Fibroblast of lung (primary cell): ENCODE data around the gene RPS28. TPM values are rescaled to one million over a fixed set of nuclear protein-coding genes. Genes with fewer than 3 reads are reported as not detected.
A peak's percentile ranks its signal among the peaks of the same experiment; 100 is the strongest.
"Not testable (repeated sequence)": the region's sequence is repeated elsewhere in the genome, so short reads cannot be mapped to it uniquely, and the experiment has no call there.

Experiments used
- DNase-seq, 2 donors: peaks; one replicate each; pipeline versions ENCODE4 v3.0.0 to v3.0.0-alpha.2; 2010; ENCODE audit warnings: low read depth in 2 of 2
- H2AFZ ChIP-seq: 2 replicates; pipeline ENCODE4 v1.5.1; 2012; ENCODE audit warnings: low read length, control low read depth, inconsistent platforms
- H3K27ac ChIP-seq: 2 replicates; pipeline ENCODE4 v1.5.1; 2011; ENCODE audit warnings: low read length, control low read depth; ENCODE audit not compliant: insufficient read depth
- H3K27me3 ChIP-seq: 2 replicates; pipeline ENCODE4 v1.5.1; 2011; ENCODE audit warnings: mild to moderate bottlenecking, low read length; ENCODE audit not compliant: control insufficient read depth, insufficient read depth
- H3K36me3 ChIP-seq: 2 replicates; pipeline ENCODE4 v1.5.1; 2011; ENCODE audit warnings: low read length; ENCODE audit not compliant: control insufficient read depth, insufficient read depth
- H3K4me1 ChIP-seq: 2 replicates; pipeline ENCODE4 v1.5.1; 2011; ENCODE audit warnings: low read length; ENCODE audit not compliant: control insufficient read depth, insufficient read depth; ENCODE audit errors: extremely low read depth
- H3K4me2 ChIP-seq: 2 replicates; pipeline ENCODE4 v1.5.1; 2011; ENCODE audit warnings: low read length, control low read depth; ENCODE audit not compliant: insufficient read depth; ENCODE audit errors: extremely low read depth
- H3K4me3 ChIP-seq, 4 experiments: fragments of 200-600 bp in 1 of 4; sonication (generic) in 1 of 4; replicated peaks in 1 of 4; 2 replicates each; pipeline ENCODE4 v1.5.1; 2011 to 2016; ENCODE audit warnings: low read length in 4 of 4, low read depth in 3 of 4, mild to moderate bottlenecking in 3 of 4, control low read depth in 2 of 4, inconsistent platforms in 1 of 4, mixed read lengths in 1 of 4; ENCODE audit not compliant: insufficient read depth in 1 of 4; ENCODE audit errors: control extremely low read depth in 1 of 4
- H3K79me2 ChIP-seq: 2 replicates; pipeline ENCODE4 v1.5.1; 2012; ENCODE audit warnings: mild to moderate bottlenecking, low read length, inconsistent platforms; ENCODE audit not compliant: control insufficient read depth, insufficient read depth
- H3K9ac ChIP-seq: 2 replicates; pipeline ENCODE4 v1.5.1; 2011; ENCODE audit warnings: mild to moderate bottlenecking, low read length, control low read depth; ENCODE audit not compliant: insufficient read depth
- H3K9me3 ChIP-seq: 2 replicates; pipeline ENCODE4 v1.5.1; 2012; ENCODE audit warnings: low read depth, low read length; ENCODE audit not compliant: control insufficient read depth, insufficient read depth
- H4K20me1 ChIP-seq: 2 replicates; pipeline ENCODE4 v1.5.1; 2011; ENCODE audit warnings: low read length; ENCODE audit not compliant: control insufficient read depth, insufficient read depth; ENCODE audit errors: extremely low read depth
- CTCF ChIP-seq, 2 donors: IDR thresholded peaks in 1 of 2; conservative IDR thresholded peaks in 1 of 2; 1 replicate in 1 of 2; 2 replicates in 1 of 2; pipeline ENCODE4 v1.5.1; 2011 to 2012; ENCODE audit warnings: low read length in 2 of 2, control low read depth in 1 of 2, inconsistent platforms in 1 of 2, low read depth in 1 of 2, mild to moderate bottlenecking in 1 of 2
- EZH2 ChIP-seq: IDR thresholded peaks from 2 replicates; pipeline ENCODE4 v1.5.1; 2012; ENCODE audit warnings: low read length, control low read depth, mild to moderate bottlenecking; ENCODE audit errors: missing control alignments
- polyA plus RNA-seq, 2 donors: library from polyadenylated mRNA; depleted of rRNA in 1 of 2; stranded (reverse) in 1 of 2; unstranded in 1 of 2; fragments of >200 nt; gene quantifications; 2 replicates each; pipeline ENCODE4 v1.2.1, GENCODE V29; 2011 to 2012; ENCODE audit warnings: missing spikeins in 1 of 2
- total RNA-seq: library from RNA; depleted of rRNA; stranded (reverse); fragments of >200 nt; gene quantifications from 2 replicates; pipeline ENCODE4 v1.2.1, GENCODE V29; 2014

RPS28 gene
- total and polyA plus RNA-seq, 2 donors (not counting 1 experiment from before 2014, with no cell fraction given) = 216 to 286 TPM

GRCh38 chr19:8352134-8352827 lies 31.0 kb downstream of the RPS28 start:
- no peaks in the 10 kb centered on the region for H3K9me3 ChIP-seq
- peaks cover 7% of the 10 kb centered on the region for H3K4me1 ChIP-seq
- no peaks in the 10 kb centered on the region for H3K27me3 ChIP-seq
- H3K9ac ChIP-seq = no peak overlapping the region
- TF ChIP-seq EZH2 (no peak), CTCF (conservative IDR thresholded peaks at IDR 0.05 in 1 of 2, IDR thresholded peaks at IDR 0.05 in 1 of 2; ENCODE audit: low read depth in 1 of 2, low read length in 2 of 2) (no peak)
- H3K36me3 ChIP-seq = no peaks in the 10 kb centered on the region
- peak overlapping the region; percentile 1 for H3K4me2 ChIP-seq
- H4K20me1 ChIP-seq = no peaks in the 10 kb centered on the region
- no peak overlapping the region for H2AFZ ChIP-seq
- H3K27ac ChIP-seq = no peak overlapping the region
- peak overlapping the region in 1 of 4 experiments; percentile 25 for H3K4me3 ChIP-seq
- peak in 1 of 2 donors; percentile 34 for DNase-seq
- H3K79me2 ChIP-seq = no peaks in the 10 kb centered on the region

- not testable (repeated sequence) for H3K79me2 ChIP-seq, H2AFZ ChIP-seq, H4K20me1 ChIP-seq, H3K9ac ChIP-seq, H3K4me2 ChIP-seq, H3K27me3 ChIP-seq, H3K4me3 ChIP-seq, H3K4me1 ChIP-seq, H3K27ac ChIP-seq, DNase-seq, H3K36me3 ChIP-seq, H3K9me3 ChIP-seq
Measured at GRCh38 chr19:8352845-8353244, 31.5 kb downstream of the RPS28 start.

GRCh38 chr19:8355631-8356402 lies 34.5 kb downstream of the RPS28 start:
- DNase-seq = peak; percentile 98
- H3K27ac ChIP-seq = peak overlapping the region; percentile 60
- no peaks in the 10 kb centered on the region for H3K9me3 ChIP-seq
- H4K20me1 ChIP-seq = no peaks in the 10 kb centered on the region
- no peak overlapping the region for H3K4me3 ChIP-seq
- no peak overlapping the region for H3K9ac ChIP-seq
- H3K4me2 ChIP-seq = peak overlapping the region; percentile 40
- H3K36me3 ChIP-seq = no peaks in the 10 kb centered on the region
- TF ChIP-seq EZH2 (no peak), CTCF (conservative IDR thresholded peaks at IDR 0.05 in 1 of 2, IDR thresholded peaks at IDR 0.05 in 1 of 2; ENCODE audit: low read depth in 1 of 2, low read length in 2 of 2) (peak in 1 of 2 donors; percentile 14)
- no peaks in the 10 kb centered on the region for H3K27me3 ChIP-seq
- no peak overlapping the region for H2AFZ ChIP-seq
- H3K4me1 ChIP-seq = peaks cover 7% of the 10 kb centered on the region
- no peaks in the 10 kb centered on the region for H3K79me2 ChIP-seq
